IPS-15b (cell line): ENCODE data around the gene IFNA14.
"Not testable (repeated sequence)": the region's sequence is repeated elsewhere in the genome, so short reads cannot be mapped to it uniquely, and the experiment has no call there.

Experiments used
- H3K27me3 ChIP-seq: one replicate; pipeline ENCODE4 v1.6.1; 2013; ENCODE audit warnings: low read length; ENCODE audit not compliant: control insufficient read depth, insufficient read depth
- H3K36me3 ChIP-seq: one replicate; pipeline ENCODE4 v1.6.1; 2013; ENCODE audit warnings: low read length; ENCODE audit not compliant: control insufficient read depth, insufficient read depth
- H3K4me1 ChIP-seq: one replicate; pipeline ENCODE4 v1.6.1; 2013; ENCODE audit warnings: mild to moderate bottlenecking, low read length; ENCODE audit not compliant: control insufficient read depth, insufficient read depth
- H3K4me3 ChIP-seq: one replicate; pipeline ENCODE4 v1.5.1; 2013; ENCODE audit warnings: low read depth, low read length
- H3K9ac ChIP-seq: one replicate; pipeline ENCODE4 v1.6.1; 2013; ENCODE audit warnings: low read depth, mild to moderate bottlenecking, low read length
- H3K9me3 ChIP-seq: one replicate; pipeline ENCODE4 v1.6.1; 2013; ENCODE audit warnings: mild to moderate bottlenecking, low read length; ENCODE audit not compliant: control insufficient read depth, insufficient read depth

The IFNA14 gene

GRCh38 chr9:21251638-21252037 is 11.8 kb upstream of the IFNA14 start:
- H3K36me3 ChIP-seq = no peaks in the 10 kb centered on the region
- peaks cover 5% of the 10 kb centered on the region for H3K4me1 ChIP-seq
- peaks cover 18% of the 10 kb centered on the region for H3K27me3 ChIP-seq
- H3K4me3 ChIP-seq = no peak overlapping the region
- no peaks in the 10 kb centered on the region for H3K9me3 ChIP-seq
- no peak overlapping the region for H3K9ac ChIP-seq

GRCh38 chr9:21251190-21251589 is 11.4 kb upstream of the IFNA14 start:
- Histone ChIP-seq H3K4me1 (peaks cover 5% of the 10 kb centered on the region), H3K9ac (no peak overlapping the region), H3K27me3 (peaks cover 13% of the 10 kb centered on the region), H3K9me3 (no peaks in the 10 kb centered on the region), H3K36me3 (no peaks in the 10 kb centered on the region), H3K4me3 (no peak overlapping the region)

GRCh38 chr9:21244836-21245235 is 5.0 kb upstream of the IFNA14 start:
- H3K27me3 ChIP-seq = no peaks in the 10 kb centered on the region
- no peak overlapping the region for H3K9ac ChIP-seq
- no peaks in the 10 kb centered on the region for H3K9me3 ChIP-seq
- H3K4me3 ChIP-seq = no peak overlapping the region
- H3K4me1 ChIP-seq = no peaks in the 10 kb centered on the region
- H3K36me3 ChIP-seq = no peaks in the 10 kb centered on the region

GRCh38 chr9:21236360-21236714 is 3.5 kb downstream of the IFNA14 start:
- H3K9ac ChIP-seq, H3K36me3 ChIP-seq, H3K9me3 ChIP-seq, H3K4me3 ChIP-seq, H3K4me1 ChIP-seq, H3K27me3 ChIP-seq: not testable (repeated sequence)

- not testable (repeated sequence) for H3K36me3 ChIP-seq, H3K9ac ChIP-seq, H3K9me3 ChIP-seq, H3K4me3 ChIP-seq, H3K27me3 ChIP-seq, H3K4me1 ChIP-seq
Measured at GRCh38 chr9:21235468-21236359, 4.1 kb downstream of the IFNA14 start.

GRCh38 chr9:21234153-21234687 is 5.6 kb downstream of the IFNA14 start:
- H3K4me3 ChIP-seq = no peak overlapping the region
- no peaks in the 10 kb centered on the region for H3K4me1 ChIP-seq

GRCh38 chr9:21233258-21233657 is 6.5 kb downstream of the IFNA14 start:
- H3K36me3 ChIP-seq = no peaks in the 10 kb centered on the region
- no peak overlapping the region for H3K9ac ChIP-seq
- no peaks in the 10 kb centered on the region for H3K4me1 ChIP-seq
- no peak overlapping the region for H3K4me3 ChIP-seq
- no peaks in the 10 kb centered on the region for H3K27me3 ChIP-seq
- no peaks in the 10 kb centered on the region for H3K9me3 ChIP-seq

More at GRCh38 chr9:21234153-21234687, 5.6 kb downstream of the IFNA14 start:
- Histone ChIP-seq H3K27me3 (no peaks in the 10 kb centered on the region), H3K9me3 (no peaks in the 10 kb centered on the region), H3K36me3 (no peaks in the 10 kb centered on the region), H3K9ac (no peak overlapping the region)

- no peaks in the 10 kb centered on the region for H3K4me1 ChIP-seq
- H3K9me3 ChIP-seq = no peaks in the 10 kb centered on the region
- no peak within 1 kb of the TSS for H3K4me3 ChIP-seq
- no peaks in the 10 kb centered on the region for H3K36me3 ChIP-seq
- H3K27me3 ChIP-seq = no peaks in the 10 kb centered on the region
- H3K9ac ChIP-seq = no peak within 1 kb of the TSS
Measured at GRCh38 chr9:21228122-21228521, 11.7 kb downstream of the IFNA14 start, which contains the start of gene IFNA17. Gene IFNA17, minus strand, starts transcription at chr9:21228222. Its CDS starts 49 bp downstream, at chr9:21228173.

GRCh38 chr9:21217211-21217610 is 22.6 kb downstream of the IFNA14 start, which contains the start of gene IFNA16:
Gene IFNA16, minus strand, starts transcription at chr9:21217311. Its CDS starts 6 bp downstream, at chr9:21217305.
- not testable (repeated sequence) for H3K9me3 ChIP-seq, H3K4me3 ChIP-seq, H3K27me3 ChIP-seq, H3K9ac ChIP-seq, H3K36me3 ChIP-seq, H3K4me1 ChIP-seq

GRCh38 chr9:21213411-21214326 is 26.1 kb downstream of the IFNA14 start:
- H3K4me3 ChIP-seq, H3K9me3 ChIP-seq, H3K4me1 ChIP-seq, H3K36me3 ChIP-seq, H3K27me3 ChIP-seq, H3K9ac ChIP-seq: not testable (repeated sequence)

- not testable (repeated sequence) for H3K4me1 ChIP-seq, H3K36me3 ChIP-seq, H3K27me3 ChIP-seq, H3K4me3 ChIP-seq, H3K9me3 ChIP-seq, H3K9ac ChIP-seq
Measured at GRCh38 chr9:21212160-21212559, 27.6 kb downstream of the IFNA14 start.
